ENCODE results near the gene DEPDC5.

DEPDC5 gene

GRCh38 chr22:31929167-31929930 is 175.5 kb downstream of the DEPDC5 start:
- TF ChIP-seq REST (IDR thresholded peaks at IDR 0.05; ENCODE audit: insufficient read depth in 1 of 2, low read depth in 2 of 2, low read length in 2 of 2) (no peak), TAF1 (IDR thresholded peaks at IDR 0.05; ENCODE audit: borderline replicate concordance, insufficient read depth, low read length) (no peak), POLR2AphosphoS5 (IDR thresholded peaks at IDR 0.05; ENCODE audit: low read depth, low read length) (no peak), SIN3A (IDR thresholded peaks at IDR 0.05; ENCODE audit: borderline replicate concordance, insufficient read depth, low read length) (no peak), FOXP2 (optimal IDR thresholded peaks at IDR 0.05; ENCODE audit: borderline replicate concordance, extremely low read depth, extremely low read length, insufficient read depth) (no peak)

GRCh38 chr22:31932863-31933262 is 179.0 kb downstream of the DEPDC5 start:
- TF ChIP-seq FOXP2 (optimal IDR thresholded peaks at IDR 0.05; ENCODE audit: borderline replicate concordance, extremely low read depth, extremely low read length, insufficient read depth) (no peak), REST (IDR thresholded peaks at IDR 0.05; ENCODE audit: insufficient read depth in 1 of 2, low read depth in 2 of 2, low read length in 2 of 2) (no peak), TAF1 (IDR thresholded peaks at IDR 0.05; ENCODE audit: borderline replicate concordance, insufficient read depth, low read length) (no peak), POLR2AphosphoS5 (IDR thresholded peaks at IDR 0.05; ENCODE audit: low read depth, low read length) (no peak), SIN3A (IDR thresholded peaks at IDR 0.05; ENCODE audit: borderline replicate concordance, insufficient read depth, low read length) (no peak)

GRCh38 chr22:31933406-31933805 is 179.6 kb downstream of the DEPDC5 start:
- no peak for TF ChIP-seq FOXP2 (optimal IDR thresholded peaks at IDR 0.05; ENCODE audit: borderline replicate concordance, extremely low read depth, extremely low read length, insufficient read depth)
- no peak for TF ChIP-seq REST (IDR thresholded peaks at IDR 0.05; ENCODE audit: insufficient read depth in 1 of 2, low read depth in 2 of 2, low read length in 2 of 2)
- no peak for TF ChIP-seq SIN3A (IDR thresholded peaks at IDR 0.05; ENCODE audit: borderline replicate concordance, insufficient read depth, low read length)
- TF ChIP-seq TAF1 (IDR thresholded peaks at IDR 0.05; ENCODE audit: borderline replicate concordance, insufficient read depth, low read length) = no peak
- TF ChIP-seq POLR2AphosphoS5 (IDR thresholded peaks at IDR 0.05; ENCODE audit: low read depth, low read length) = no peak

GRCh38 chr22:31933816-31934482 is 180.1 kb downstream of the DEPDC5 start:
- TF ChIP-seq POLR2AphosphoS5 (IDR thresholded peaks at IDR 0.05; ENCODE audit: low read depth, low read length) (no peak), FOXP2 (optimal IDR thresholded peaks at IDR 0.05; ENCODE audit: borderline replicate concordance, extremely low read depth, extremely low read length, insufficient read depth) (no peak), REST (IDR thresholded peaks at IDR 0.05; ENCODE audit: insufficient read depth in 1 of 2, low read depth in 2 of 2, low read length in 2 of 2) (no peak), SIN3A (IDR thresholded peaks at IDR 0.05; ENCODE audit: borderline replicate concordance, insufficient read depth, low read length) (no peak), TAF1 (IDR thresholded peaks at IDR 0.05; ENCODE audit: borderline replicate concordance, insufficient read depth, low read length) (no peak)
